ENCODE measurements around the gene KRTAP10-12. TPM values are rescaled to one million over a fixed set of nuclear protein-coding genes. Genes with fewer than 3 reads are reported as not detected.
"Not testable (repeated sequence)": the region's sequence is repeated elsewhere in the genome, so short reads cannot be mapped to it uniquely, and the experiment has no call there.

Gene KRTAP10-12, protein sequence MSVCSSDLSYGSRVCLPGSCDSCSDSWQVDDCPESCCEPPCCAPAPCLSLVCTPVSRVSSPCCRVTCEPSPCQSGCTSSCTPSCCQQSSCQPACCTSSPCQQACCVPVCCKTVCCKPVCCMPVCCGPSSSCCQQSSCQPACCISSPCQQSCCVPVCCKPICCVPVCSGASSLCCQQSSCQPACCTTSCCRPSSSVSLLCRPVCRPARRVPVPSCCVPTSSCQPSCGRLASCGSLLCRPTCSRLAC
- total RNA-seq (2014; rRNA removed; shearing (Covaris generic)) = not detected in 2 replicates
- not detected in 2 replicates for polyA plus RNA-seq (2016; fragmentation: Nextera tagmentation; extraction: Ambion mirVana)

DNA sequence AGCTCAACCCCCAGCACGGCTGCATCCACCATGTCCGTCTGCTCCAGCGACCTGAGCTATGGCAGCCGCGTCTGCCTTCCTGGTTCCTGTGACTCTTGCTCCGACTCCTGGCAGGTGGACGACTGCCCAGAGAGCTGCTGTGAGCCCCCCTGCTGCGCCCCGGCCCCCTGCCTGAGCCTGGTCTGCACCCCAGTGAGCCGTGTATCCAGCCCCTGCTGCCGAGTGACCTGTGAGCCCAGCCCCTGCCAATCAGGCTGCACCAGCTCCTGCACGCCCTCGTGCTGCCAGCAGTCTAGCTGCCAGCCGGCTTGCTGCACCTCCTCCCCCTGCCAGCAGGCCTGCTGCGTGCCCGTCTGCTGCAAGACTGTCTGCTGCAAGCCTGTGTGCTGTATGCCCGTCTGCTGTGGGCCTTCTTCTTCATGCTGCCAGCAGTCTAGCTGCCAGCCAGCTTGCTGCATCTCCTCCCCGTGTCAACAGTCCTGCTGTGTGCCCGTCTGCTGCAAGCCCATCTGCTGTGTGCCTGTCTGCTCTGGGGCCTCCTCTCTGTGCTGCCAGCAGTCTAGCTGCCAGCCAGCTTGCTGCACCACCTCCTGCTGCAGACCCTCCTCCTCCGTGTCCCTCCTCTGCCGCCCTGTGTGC lies at the start of gene KRTAP10-12:
KRTAP10-12 (plus strand) TSS at position 1 of the 639 bp plus-strand sequence; CDS start at position 31, 30 bp downstream.
- H3K9me2 ChIP-seq (ENCODE audit: insufficient read depth); H3K36me3 ChIP-seq (ENCODE audit: low read depth); H3K79me2 ChIP-seq (ENCODE audit: insufficient read depth); in situ Hi-C loops (cut with MboI); DNase-seq; H3K9me3 ChIP-seq (ENCODE audit: low read depth); H3K4me3 ChIP-seq; H3K9ac ChIP-seq; H2AFZ ChIP-seq; H3K27ac ChIP-seq; H4K20me1 ChIP-seq (ENCODE audit: insufficient read depth); H3K4me1 ChIP-seq (ENCODE audit: insufficient read depth); H3F3A ChIP-seq (ENCODE audit: insufficient read depth); H3K4me2 ChIP-seq (ENCODE audit: unreplicated experiment): not testable (repeated sequence)
- WGBS, 2 experiments (ENCODE audit: low coverage in 1 of 2, low lambda C conversion rate in 2 of 2, missing lambda C conversion rate in 2 of 2) = 13 to 16% methylated on average over 12 to 21 of the region's 21 CpGs
- peaks cover 55% of the 10 kb centered on the region for H3K27me3 ChIP-seq (replicated peaks; ENCODE audit: insufficient read depth)

DNA sequence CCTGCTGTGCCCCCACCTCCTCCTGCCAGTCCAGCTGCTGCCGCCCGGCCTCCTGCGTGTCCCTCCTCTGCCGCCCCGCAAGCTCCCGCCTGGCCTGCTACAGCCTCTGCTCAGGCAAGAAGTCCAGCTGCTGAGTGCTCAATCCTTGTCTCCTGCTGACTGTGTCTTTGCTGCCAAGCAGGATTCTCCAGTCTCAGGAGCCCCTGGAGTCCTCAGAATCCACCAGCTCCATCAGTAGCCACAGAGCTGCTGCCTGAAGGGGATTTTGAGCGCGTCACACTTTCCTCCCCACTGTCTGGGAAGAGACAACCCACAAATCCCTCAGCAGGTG lies 49.8 kb upstream of the KRTAP10-12 start:
- Histone ChIP-seq H3K79me2 (ENCODE audit: insufficient read depth) (no peaks in the 10 kb centered on the region), H4K20me1 (ENCODE audit: insufficient read depth) (no peaks in the 10 kb centered on the region), H3F3A (ENCODE audit: insufficient read depth) (no peaks in the 10 kb centered on the region), H3K4me3 (no peak overlapping the region), H3K27me3 (replicated peaks; ENCODE audit: insufficient read depth) (peaks cover 4% of the 10 kb centered on the region; the same call in 1 of the 2 replicates), H3K4me1 (ENCODE audit: insufficient read depth) (no peaks in the 10 kb centered on the region), H3K9ac (no peak overlapping the region), H3K9me3 (ENCODE audit: low read depth) (no peaks in the 10 kb centered on the region), H3K27ac (no peak overlapping the region), H3K4me2 (ENCODE audit: unreplicated experiment) (no peak overlapping the region), H2AFZ (no peak overlapping the region), H3K9me2 (ENCODE audit: insufficient read depth) (no peaks in the 10 kb centered on the region), H3K36me3 (ENCODE audit: low read depth) (no peaks in the 10 kb centered on the region)
- in situ Hi-C loops (cut with MboI) = no loop called here
- TF ChIP-seq EZH2phosphoT487 (IDR thresholded peaks at IDR 0.05; ENCODE audit: insufficient read depth, low read depth) (no peak), EZH2 (IDR thresholded peaks at IDR 0.05; ENCODE audit: insufficient read depth, poor library complexity, severe bottlenecking) (no peak)
- 5 to 6% methylated on average over 8 of the region's 8 CpGs for WGBS, 2 experiments (ENCODE audit: low coverage in 1 of 2, low lambda C conversion rate in 2 of 2, missing lambda C conversion rate in 2 of 2)
- no peak for DNase-seq

DNA sequence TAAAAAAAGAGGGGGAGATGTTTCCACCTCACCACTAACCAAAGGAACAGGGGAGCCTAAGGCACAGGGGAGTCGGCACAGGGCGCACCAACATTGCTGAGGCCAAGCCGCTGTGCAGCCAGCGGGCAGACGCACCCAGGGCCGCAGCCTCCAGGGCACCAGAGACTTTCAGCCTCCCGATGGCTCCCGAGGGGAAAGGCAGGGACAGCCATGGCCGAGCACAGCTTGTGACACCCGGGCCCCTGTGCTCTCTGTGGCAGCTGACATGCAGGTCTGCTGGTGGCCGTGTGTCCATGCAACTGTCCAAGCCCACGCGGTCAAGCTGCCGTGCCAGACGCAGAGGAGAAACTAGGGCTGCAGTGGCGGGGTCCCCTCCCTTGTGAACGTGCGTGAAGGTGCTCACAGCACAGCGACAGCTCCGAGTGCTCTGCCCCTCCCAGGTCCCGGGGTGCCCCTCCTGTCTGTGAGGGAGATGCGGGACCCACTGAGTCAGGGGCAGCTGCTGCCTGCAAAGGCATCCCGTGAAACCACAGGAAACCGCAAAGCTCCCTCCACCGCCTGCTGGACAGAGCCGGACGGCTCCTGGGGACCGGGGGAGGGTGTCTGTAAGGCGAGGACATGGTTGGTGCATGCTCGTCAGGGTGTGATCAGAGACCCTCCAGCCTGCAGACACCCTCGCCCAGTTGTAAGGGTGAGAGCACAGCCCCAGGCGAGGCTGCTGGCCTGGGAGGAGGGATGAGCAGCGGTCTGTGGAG lies 48.2 kb upstream of the KRTAP10-12 start:
- Histone ChIP-seq H3K4me1 (ENCODE audit: insufficient read depth) (no peaks in the 10 kb centered on the region), H3K27ac (no peak overlapping the region), H3K9me2 (ENCODE audit: insufficient read depth) (no peaks in the 10 kb centered on the region), H3K9ac (no peak overlapping the region), H3K4me3 (no peak overlapping the region), H4K20me1 (ENCODE audit: insufficient read depth) (no peaks in the 10 kb centered on the region), H3K36me3 (ENCODE audit: low read depth) (no peaks in the 10 kb centered on the region), H3K27me3 (replicated peaks; ENCODE audit: insufficient read depth) (peaks cover 14% of the 10 kb centered on the region), H3K79me2 (ENCODE audit: insufficient read depth) (no peaks in the 10 kb centered on the region), H3F3A (ENCODE audit: insufficient read depth) (no peaks in the 10 kb centered on the region), H3K9me3 (ENCODE audit: low read depth) (no peaks in the 10 kb centered on the region), H2AFZ (no peak overlapping the region), H3K4me2 (ENCODE audit: unreplicated experiment) (no peak overlapping the region)
- in situ Hi-C loops (cut with MboI) = no loop called here
- DNase-seq = no peak
- TF ChIP-seq EZH2phosphoT487 (IDR thresholded peaks at IDR 0.05; ENCODE audit: insufficient read depth, low read depth) (no peak), EZH2 (IDR thresholded peaks at IDR 0.05; ENCODE audit: insufficient read depth, poor library complexity, severe bottlenecking) (no peak)
- 51% methylated on average over 33 of the region's 33 CpGs for WGBS, 2 experiments (ENCODE audit: low coverage in 1 of 2, low lambda C conversion rate in 2 of 2, missing lambda C conversion rate in 2 of 2)

DNA sequence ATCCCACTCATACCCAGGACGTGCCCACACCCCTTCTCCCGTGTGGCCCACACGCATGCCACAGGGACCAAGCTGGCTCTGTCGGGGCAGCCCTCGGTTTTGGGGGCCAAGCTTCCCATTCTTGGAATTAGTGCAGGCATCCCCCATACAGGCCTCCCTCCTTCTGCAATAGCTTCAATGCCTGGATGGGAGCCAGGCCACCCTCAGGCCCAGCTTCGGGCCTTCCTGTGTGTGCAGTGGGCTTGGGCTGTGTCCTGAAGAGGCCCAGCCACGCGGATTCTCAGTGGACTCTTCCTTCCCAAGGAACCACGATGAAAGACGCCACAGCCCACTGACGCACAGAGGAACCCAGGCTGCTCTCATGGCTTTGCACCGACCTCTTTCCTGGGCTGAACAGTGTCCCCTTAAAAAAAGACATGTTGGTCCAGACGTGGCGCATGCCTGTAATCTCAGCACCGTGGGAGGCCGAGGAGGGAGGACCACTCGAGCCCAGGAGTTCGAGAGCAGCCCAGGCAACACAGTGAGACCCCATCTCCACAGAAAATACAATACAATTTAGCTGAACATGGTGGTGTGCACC lies 47.4 kb upstream of the KRTAP10-12 start:
- Histone ChIP-seq H3K4me2 (ENCODE audit: unreplicated experiment) (no peak overlapping the region), H3K4me1 (ENCODE audit: insufficient read depth) (no peaks in the 10 kb centered on the region), H3K79me2 (ENCODE audit: insufficient read depth) (no peaks in the 10 kb centered on the region), H3F3A (ENCODE audit: insufficient read depth) (no peaks in the 10 kb centered on the region), H3K4me3 (no peak overlapping the region), H3K9me2 (ENCODE audit: insufficient read depth) (no peaks in the 10 kb centered on the region), H3K27ac (no peak overlapping the region), H3K9me3 (ENCODE audit: low read depth) (no peaks in the 10 kb centered on the region), H3K36me3 (ENCODE audit: low read depth) (no peaks in the 10 kb centered on the region), H4K20me1 (ENCODE audit: insufficient read depth) (no peaks in the 10 kb centered on the region), H2AFZ (no peak overlapping the region), H3K27me3 (replicated peaks; ENCODE audit: insufficient read depth) (peaks cover 14% of the 10 kb centered on the region), H3K9ac (no peak overlapping the region)
- 48 to 51% methylated on average over 18 of the region's 18 CpGs for WGBS, 2 experiments (ENCODE audit: low coverage in 1 of 2, low lambda C conversion rate in 2 of 2, missing lambda C conversion rate in 2 of 2)
- in situ Hi-C loops (cut with MboI) = no loop called here
- no peak for DNase-seq
- TF ChIP-seq EZH2phosphoT487 (IDR thresholded peaks at IDR 0.05; ENCODE audit: insufficient read depth, low read depth) (no peak), EZH2 (IDR thresholded peaks at IDR 0.05; ENCODE audit: insufficient read depth, poor library complexity, severe bottlenecking) (no peak)
